HG02623 (cell line): Measurements from ENCODE around the gene PLP2.
A peak's percentile ranks its signal among the peaks of the same experiment; 100 is the strongest.
"Not testable (repeated sequence)": the region's sequence is repeated elsewhere in the genome, so short reads cannot be mapped to it uniquely, and the experiment has no call there.

Experiments
- ATAC-seq: cut with Tn5 transposase; IDR thresholded peaks from one replicate; pipeline ENCODE4 v1.9.1; 2021; ENCODE audit warnings: moderate library complexity; ENCODE audit not compliant: unreplicated experiment

The PLP2 gene, protein sequence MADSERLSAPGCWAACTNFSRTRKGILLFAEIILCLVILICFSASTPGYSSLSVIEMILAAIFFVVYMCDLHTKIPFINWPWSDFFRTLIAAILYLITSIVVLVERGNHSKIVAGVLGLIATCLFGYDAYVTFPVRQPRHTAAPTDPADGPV

DNA sequence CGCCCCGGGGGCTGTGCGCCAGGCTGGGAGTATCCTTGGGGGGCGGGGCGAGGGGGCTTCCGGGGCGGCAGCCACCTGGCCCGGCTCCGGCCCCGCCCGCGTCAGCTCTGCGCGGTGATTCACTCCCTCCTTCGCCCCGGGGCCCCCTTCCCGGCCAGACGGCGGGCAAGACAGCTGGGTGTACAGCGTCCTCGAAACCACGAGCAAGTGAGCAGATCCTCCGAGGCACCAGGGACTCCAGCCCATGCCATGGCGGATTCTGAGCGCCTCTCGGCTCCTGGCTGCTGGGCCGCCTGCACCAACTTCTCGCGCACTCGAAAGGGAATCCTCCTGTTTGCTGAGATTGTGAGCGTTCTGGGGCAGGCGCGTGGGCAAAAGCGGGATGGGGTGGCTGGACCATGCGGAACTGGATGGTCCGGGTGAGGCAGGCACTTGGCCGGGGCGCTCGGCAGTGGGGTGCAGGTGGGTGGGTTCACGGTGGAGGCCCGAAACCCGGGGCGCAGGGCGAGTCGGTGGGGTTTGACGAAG, at the start of gene PLP2:
Gene PLP2 (plus strand): TSS at position 147 of the 528 bp plus-strand sequence. CDS start 103 bp downstream, at position 250.
- ATAC-seq = peak; percentile 30

DNA sequence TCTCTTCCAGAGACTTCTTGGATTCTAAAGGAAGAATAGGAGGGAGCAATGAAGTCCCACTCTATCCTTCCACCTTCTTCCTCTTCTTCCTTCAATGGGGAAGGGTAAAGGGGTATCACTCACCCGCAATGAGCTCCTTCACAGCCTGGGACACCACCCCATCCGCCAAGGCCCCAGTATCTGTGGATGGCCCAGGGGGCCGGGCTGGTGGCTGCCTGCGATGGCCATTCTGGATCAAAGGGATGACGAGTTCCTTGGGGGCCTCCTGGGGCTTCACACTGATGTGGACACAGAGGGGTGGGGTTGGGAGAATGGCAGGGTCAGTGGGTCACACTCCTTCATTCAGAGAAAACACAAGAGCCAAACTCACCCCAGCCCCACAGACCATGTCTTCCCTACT, 49.2 kb upstream of the PLP2 start:
- ATAC-seq = no peak

DNA sequence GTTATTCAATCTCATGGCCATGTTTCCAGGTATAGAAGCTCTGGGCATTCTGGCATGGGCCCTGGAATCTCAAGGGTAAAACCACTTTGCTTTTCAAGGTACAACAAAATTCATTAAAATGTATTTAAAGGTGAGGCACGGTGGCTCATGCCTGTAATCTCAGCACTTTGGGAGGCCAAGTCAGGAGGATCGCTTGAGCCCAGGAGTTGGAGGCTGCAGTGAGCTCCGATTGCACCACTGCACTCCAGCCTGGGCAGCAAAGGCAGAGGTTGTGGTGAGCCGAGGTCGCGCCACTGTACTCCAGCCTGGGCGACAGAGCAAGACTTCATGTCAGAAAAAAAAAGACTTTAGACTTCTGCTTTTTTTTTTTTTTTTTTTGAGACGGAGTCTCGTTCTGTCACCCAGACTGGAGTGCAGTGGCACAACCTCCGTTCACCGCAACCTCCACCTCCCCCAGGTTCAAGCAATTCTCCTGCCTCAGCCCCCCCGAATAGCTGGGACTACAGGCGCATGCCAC, 43.9 kb upstream of the PLP2 start:
- ATAC-seq = not testable (repeated sequence)

DNA sequence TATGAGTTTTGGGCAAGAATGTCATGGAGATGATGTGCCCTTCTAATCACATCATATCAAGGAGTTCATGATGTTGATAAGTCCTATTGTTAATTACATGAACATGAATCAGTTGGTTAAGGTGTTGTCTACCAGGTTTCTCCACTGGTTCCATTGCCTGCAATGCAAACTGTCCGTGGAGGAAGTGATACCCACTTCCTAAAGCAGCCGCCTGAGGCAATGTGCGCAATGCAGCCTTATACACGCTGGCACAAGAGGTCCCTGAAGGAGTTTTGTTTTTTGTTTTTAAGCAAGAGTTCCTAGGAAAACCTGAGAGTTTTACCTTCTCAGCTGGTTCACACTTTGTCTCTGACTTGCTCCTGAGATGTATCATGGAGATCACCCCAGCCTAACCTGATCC, 42.3 kb upstream of the PLP2 start:
- ATAC-seq = no peak

DNA sequence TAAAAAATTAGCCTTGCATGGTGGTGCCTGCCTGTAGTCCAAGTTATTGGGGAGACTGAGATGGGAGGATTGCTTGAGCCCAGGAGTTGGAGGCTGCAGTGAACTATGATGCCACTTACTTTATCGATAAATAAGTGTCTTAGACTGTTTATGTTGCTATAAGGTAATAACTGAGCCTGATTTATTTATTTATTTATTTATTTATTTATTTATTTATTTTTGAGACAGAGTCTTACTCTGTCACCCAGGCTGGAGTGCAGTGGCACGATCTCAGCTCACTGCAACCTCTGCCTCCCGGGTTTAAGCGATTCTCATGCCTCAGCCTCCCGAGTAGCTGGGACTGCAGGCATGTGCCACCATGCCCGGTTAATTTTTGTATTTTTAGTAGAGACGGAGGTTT, 39.4 kb upstream of the PLP2 start:
- not testable (repeated sequence) for ATAC-seq

DNA sequence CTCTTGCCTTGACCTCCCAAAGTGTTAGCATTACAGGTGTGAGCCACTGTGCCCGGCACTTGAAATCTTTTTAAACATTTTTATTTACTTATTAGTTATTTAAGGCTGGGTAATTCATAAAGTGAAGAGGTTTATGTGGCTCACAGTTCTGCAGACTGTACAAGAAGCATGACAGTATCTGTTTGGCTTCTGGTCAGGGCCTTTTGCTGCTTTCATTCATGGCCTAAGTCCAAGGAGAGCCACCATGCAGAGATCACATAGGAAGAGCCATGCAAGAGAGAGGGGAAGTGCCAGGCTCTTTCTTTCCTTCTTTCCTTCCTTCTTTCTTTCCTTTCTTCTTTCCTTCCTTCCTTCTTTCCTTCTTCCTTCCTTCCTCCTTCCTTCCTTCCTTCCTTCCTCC, 37.9 kb upstream of the PLP2 start:
- ATAC-seq = no peak

DNA sequence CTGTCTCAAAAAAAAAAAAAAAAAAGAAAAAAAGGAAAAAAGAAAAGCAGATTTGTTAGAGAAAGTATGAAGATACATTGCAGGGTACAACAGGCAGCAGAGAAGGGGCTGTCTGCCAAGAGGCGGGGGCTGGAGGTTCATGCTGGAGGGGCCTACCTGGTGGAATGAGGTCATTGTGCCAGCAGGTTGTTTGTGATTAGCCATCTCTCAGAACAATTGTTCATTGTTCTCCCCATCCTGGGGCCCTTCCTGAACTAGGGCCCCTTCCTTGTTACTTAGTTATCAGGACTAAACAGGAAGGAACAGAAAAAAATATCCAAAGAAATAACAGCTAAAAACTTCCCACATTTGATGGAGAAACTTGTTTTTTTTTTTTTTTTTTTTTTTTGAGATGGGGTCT, 34.2 kb upstream of the PLP2 start:
- ATAC-seq = no peak

- no peak for ATAC-seq
These were observed 32.0 kb upstream of the PLP2 start for GRCh38 chrX:49139713-49140112.

DNA sequence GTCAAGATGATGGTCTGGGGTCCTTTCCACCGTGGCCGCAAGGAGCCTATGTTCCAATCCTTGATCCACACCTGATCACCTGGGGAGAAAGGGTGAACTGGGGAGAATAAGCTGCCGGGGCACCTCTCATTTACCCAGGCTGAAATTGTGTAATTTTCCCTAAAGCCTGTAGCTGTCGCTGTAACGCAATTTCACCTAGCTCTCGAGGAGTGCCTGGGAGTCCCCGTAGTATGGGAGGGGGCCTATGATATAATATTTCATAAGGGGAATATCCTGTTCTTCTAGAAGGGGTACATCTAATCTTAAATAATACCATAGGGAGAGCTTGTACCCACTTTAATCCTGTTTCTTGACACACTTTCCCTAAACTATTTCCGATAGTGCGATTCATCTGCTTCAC, 29.4 kb upstream of the PLP2 start:
- not testable (repeated sequence) for ATAC-seq

- ATAC-seq = not testable (repeated sequence)
These were observed 28.5 kb upstream of the PLP2 start for GRCh38 chrX:49143154-49143553.

- ATAC-seq = no peak
These were observed 24.4 kb upstream of the PLP2 start for GRCh38 chrX:49147282-49147681.

DNA sequence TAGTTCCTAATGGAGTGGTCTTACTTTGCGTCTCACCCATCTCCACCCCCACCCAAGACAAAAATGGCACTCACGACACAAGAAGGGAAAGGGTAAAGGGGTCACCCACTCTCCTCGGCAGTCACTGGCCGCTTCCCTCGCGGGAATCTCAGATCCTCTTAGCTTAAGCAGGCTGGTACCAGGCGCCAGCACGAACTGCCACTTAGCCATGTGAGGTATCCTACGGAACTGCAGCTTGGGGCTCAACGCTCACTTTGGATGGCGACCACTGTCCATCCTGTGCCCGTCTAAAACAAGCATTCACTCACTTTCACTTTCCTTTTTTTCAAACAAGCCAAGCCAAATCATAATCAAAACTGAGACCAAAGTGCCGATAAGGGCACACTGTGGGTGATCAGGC, 23.8 kb upstream of the PLP2 start:
- no peak for ATAC-seq

- not testable (repeated sequence) for ATAC-seq
These were observed 23.2 kb upstream of the PLP2 start for GRCh38 chrX:49148390-49149100.

GRCh38 chrX:49149291-49149690, 22.4 kb upstream of the PLP2 start:
- ATAC-seq = not testable (repeated sequence)

- no peak for ATAC-seq
These were observed 18.2 kb upstream of the PLP2 start for GRCh38 chrX:49153467-49153866.

DNA sequence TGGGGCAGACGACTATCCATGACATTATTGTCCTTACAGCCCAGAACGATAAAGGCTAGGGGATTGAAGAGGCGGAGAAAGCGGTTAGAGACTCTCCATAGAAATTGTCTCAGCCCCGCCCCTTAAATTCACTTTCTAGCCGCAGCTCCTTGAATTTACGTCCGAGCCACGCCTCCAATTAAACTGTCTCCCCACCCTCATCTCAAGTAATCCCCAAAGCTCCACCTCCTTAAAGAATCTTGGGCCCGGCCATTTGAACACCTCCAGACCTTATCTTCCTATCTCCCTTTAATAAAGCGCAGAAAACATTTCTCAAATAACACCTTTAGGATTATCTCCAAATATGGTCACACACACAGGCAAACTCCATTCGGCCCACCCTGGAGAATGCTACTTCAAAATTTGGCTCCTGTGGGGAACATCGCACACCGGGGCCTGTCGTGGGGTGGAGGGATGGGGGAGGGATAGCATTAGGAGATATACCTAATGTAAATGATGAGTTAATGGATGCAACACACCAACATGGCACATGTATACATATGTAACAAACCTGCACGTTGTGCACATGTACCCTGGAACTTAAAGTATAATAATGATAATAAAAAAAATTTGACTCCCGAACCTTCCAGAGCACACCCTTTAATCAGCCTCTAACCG, 16.3 kb upstream of the PLP2 start:
- ATAC-seq = no peak

GRCh38 chrX:49155900-49156837, 15.5 kb upstream of the PLP2 start:
- ATAC-seq = peak; percentile 78

DNA sequence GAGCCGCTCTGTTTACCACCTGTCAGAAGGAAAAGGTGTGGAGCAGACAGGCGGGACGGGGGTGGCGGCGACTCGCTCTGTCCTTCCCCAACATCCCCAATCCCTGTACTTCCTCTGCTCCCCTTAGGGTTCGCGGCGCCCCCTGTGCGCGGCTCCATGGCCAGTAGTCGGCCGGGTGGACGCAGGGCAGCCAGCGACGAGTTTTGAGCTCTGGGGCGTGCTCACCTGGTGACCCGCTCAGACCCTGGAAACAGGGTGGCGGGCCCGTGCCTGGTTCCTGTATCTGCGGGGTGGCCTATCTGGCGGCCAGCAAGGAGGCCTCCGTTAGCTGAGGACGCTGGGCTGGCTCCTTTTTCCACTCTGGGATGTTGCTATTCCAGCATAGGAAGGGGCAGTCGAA, 14.5 kb upstream of the PLP2 start:
- no peak for ATAC-seq

DNA sequence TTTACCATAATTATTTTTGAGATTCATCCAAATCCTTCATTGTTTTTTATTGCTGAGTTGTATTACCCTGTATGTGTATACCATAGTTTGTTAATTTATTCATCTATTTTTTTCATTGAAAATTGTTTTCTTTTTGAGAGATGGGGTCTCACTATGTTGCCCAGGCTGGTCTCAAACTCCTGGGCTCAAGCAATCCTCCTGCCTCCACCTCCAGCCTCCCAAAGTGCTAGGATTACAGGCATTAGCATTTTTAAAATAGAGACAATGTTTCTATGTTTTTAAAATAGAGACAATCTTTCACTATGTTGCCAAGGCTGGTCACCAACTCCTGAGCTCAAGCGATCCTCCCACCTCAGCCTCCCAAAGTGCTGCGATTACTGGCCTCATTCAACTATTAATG, 10.8 kb upstream of the PLP2 start:
- no peak for ATAC-seq

GRCh38 chrX:49161632-49162031, 10.1 kb upstream of the PLP2 start:
- ATAC-seq = no peak

- no peak for ATAC-seq
These were observed 9.1 kb upstream of the PLP2 start, which contains the start of gene MAGIX for GRCh38 chrX:49162620-49163019. Gene MAGIX, plus strand, starts transcription at chrX:49162758. Its CDS starts 132 bp downstream, at chrX:49162890.
